Aorta (tissue), 5 donors: ENCODE data around the gene COL4A3. TPM values are rescaled to one million over a fixed set of nuclear protein-coding genes. Genes with fewer than 3 reads are reported as not detected.

Experiments
- ATAC-seq: fragments of 200-7000 bp; cut with Tn5 transposase; one replicate; pipeline ENCODE4 v1.9.1; 2022; ENCODE audit warnings: moderate library complexity; ENCODE audit not compliant: low FRiP score
- DNase-seq, 2 donors: peaks; one replicate each; pipeline ENCODE4 v3.0.0-alpha.2; 2020
- H3K27ac ChIP-seq, 2 donors: one replicate each; pipeline ENCODE4 v1.5.1; 2013; ENCODE audit warnings: low read length in 2 of 2, mild to moderate bottlenecking in 2 of 2, moderate library complexity in 2 of 2, control low read depth in 1 of 2, inconsistent platforms in 1 of 2, low read depth in 1 of 2
- H3K27me3 ChIP-seq, 2 donors: one replicate each; pipeline ENCODE4 v1.6.1; 2013; ENCODE audit warnings: control low read depth in 1 of 2, low read length in 1 of 2, mild to moderate bottlenecking in 1 of 2, moderate library complexity in 1 of 2; ENCODE audit not compliant: insufficient read depth in 2 of 2, control insufficient read depth in 1 of 2
- H3K36me3 ChIP-seq, 2 donors: one replicate each; pipeline ENCODE4 v1.6.1; 2013; ENCODE audit warnings: control low read depth in 1 of 2, low read length in 1 of 2, mild to moderate bottlenecking in 1 of 2; ENCODE audit not compliant: insufficient read depth in 2 of 2, control insufficient read depth in 1 of 2
- H3K4me1 ChIP-seq, 2 donors: one replicate each; pipeline ENCODE4 v1.6.1; 2013; ENCODE audit warnings: low read length in 2 of 2, control low read depth in 1 of 2, mild to moderate bottlenecking in 1 of 2, moderate library complexity in 1 of 2; ENCODE audit not compliant: insufficient read depth in 2 of 2, control insufficient read depth in 1 of 2
- H3K4me3 ChIP-seq, 2 donors: one replicate each; pipeline ENCODE4 v1.5.1; 2013; ENCODE audit warnings: low read length in 2 of 2, control low read depth in 1 of 2, mild to moderate bottlenecking in 1 of 2
- H3K9me3 ChIP-seq: one replicate; pipeline ENCODE4 v1.6.1; 2013; ENCODE audit warnings: mild to moderate bottlenecking, low read length; ENCODE audit not compliant: control insufficient read depth
- whole genome bisulfite sequencing, 2 donors: extraction: QIAGEN DNeasy Blood & Tissue Kit; methylation state at CpG; one replicate each; pipeline ENCODE4 v1.1.7; 2013; 5-methylcytosine and 5-hydroxymethylcytosine counted together
- intact Hi-C, 2 donors: fragments of 100-400 bp; cut with DNase I; formaldehyde crosslinking; loops; one replicate each; pipeline versions ENCODE4 v1.14.2 to v1.15.0; 2022
- polyA plus RNA-seq, 2 donors: library from polyadenylated mRNA; stranded (reverse); fragments of 200-250 nt; gene quantifications; one replicate each; pipeline ENCODE4 v1.2.3, GENCODE V29; 2013
- total RNA-seq, 2 donors: library from RNA; stranded (reverse); fragmentation: NEBNext Ultra II Directional; extraction: Animal tissue kit (Norgen Biotek cat#: 25700); gene quantifications; one replicate each; pipeline ENCODE4 v1.2.1, GENCODE V29; 2021
- donor health status: healthy with polysubstance abuse.
- donor health status: Bipolar disorder and iron deficiency.
- donor health status: DM: no; HTN: no; CAD: no.
- donor health status: DM: no; HTN: no; CAD: no.
- donor health status: DM: yes; HTN: yes; CAD: no.

The COL4A3 gene
- total and polyA plus RNA-seq, 4 donors: 2.8 to 22.7 (median 14.6) TPM

GRCh38 chr2:227237786-227238185 lies 73.4 kb downstream of the COL4A3 start:
- Histone ChIP-seq H3K4me1 (no peaks in the 10 kb centered on the region), H3K27me3 (no peaks in the 10 kb centered on the region), H3K27ac (no peak overlapping the region), H3K9me3 (no peaks in the 10 kb centered on the region), H3K4me3 (no peak overlapping the region), H3K36me3 (no peaks in the 10 kb centered on the region)
- no peak for DNase-seq
- 63 to 69% methylated on average over 5 of the region's 5 CpGs for WGBS, 2 donors
- no peak for ATAC-seq
- intact Hi-C loops: loop anchor here in 1 of 2 donors (2.0 kb wide), 1 partner anchor 107 kb away; no protein-coding TSS in a partner anchor

DNA sequence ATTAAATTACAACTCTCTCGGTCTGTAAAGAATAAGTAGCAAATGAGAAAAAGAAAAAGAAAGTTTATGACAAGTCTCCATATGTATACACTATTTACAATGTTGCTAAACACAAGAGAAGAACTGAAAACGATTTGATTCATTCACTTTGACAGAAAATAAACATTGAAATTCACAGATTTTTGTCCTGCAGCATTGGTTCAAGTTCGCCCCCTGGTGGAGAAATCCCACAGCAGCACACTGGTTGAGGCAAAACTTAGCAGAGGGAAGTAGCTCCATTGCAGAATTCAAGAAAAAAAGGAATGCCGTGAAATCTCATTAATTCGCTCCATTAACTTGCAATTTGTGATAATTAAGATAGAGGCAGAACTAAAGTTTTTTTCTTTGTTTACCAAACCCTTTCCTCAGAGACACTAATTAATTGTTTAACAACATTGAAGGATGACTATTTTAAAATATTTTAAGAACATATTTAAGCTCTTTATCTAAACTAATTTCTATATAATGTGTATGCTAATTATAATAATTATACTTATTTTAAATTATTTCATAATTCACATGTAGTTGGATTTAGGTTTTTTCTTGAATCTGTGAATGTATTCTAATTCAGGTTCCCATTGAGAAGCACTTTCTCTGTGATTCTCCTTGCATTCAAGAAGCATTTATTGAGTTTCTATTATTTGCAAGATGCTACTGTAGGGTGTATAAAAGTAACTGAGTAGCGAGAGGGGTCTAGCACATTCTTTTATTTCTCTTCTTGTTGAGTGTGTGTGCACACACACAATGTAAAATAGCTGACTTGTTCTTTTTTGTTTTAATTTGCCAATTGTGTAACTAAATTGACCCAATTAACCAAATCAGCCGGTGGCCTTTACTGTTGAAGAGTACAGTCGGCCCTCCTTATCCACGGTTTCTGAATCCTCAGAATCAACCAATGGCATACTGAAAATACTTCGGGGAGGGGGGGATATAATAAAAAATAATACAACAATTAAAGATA lies 74.1 kb downstream of the COL4A3 start:
- ATAC-seq: no peak
- intact Hi-C loops: loop anchor here in 1 of 2 donors (2.0 kb wide), 1 partner anchor 108 kb away; no protein-coding TSS in a partner anchor

GRCh38 chr2:227241005-227241404 lies 76.6 kb downstream of the COL4A3 start:
- intact Hi-C loops: no loop called here
- Histone ChIP-seq H3K9me3 (no peaks in the 10 kb centered on the region), H3K27ac (no peak overlapping the region), H3K4me1 (no peaks in the 10 kb centered on the region), H3K36me3 (no peaks in the 10 kb centered on the region), H3K27me3 (no peaks in the 10 kb centered on the region), H3K4me3 (no peak overlapping the region)
- DNase-seq: no peak
- WGBS, 2 donors: 82 to 90% methylated on average over 2 of the region's 2 CpGs
- ATAC-seq: no peak

More for the DNA sequence above, 74.1 kb downstream of the COL4A3 start:
- no peaks in the 10 kb centered on the region for H3K36me3 ChIP-seq
- H3K4me1 ChIP-seq: no peaks in the 10 kb centered on the region
- no peak overlapping the region for H3K27ac ChIP-seq
- H3K4me3 ChIP-seq: no peak overlapping the region
- H3K9me3 ChIP-seq: no peaks in the 10 kb centered on the region
- no peaks in the 10 kb centered on the region for H3K27me3 ChIP-seq
- 35 to 40% methylated on average over 10 of the region's 10 CpGs for WGBS, 2 donors
- DNase-seq: peak; percentile 72 to 86

- Histone ChIP-seq H3K4me1 (no peaks in the 10 kb centered on the region), H3K27me3 (no peaks in the 10 kb centered on the region), H3K36me3 (peaks cover 0 to 3% of the 10 kb centered on the region in 2 donors), H3K9me3 (no peaks in the 10 kb centered on the region), H3K4me3 (no peak overlapping the region), H3K27ac (no peak overlapping the region)
- no peak for ATAC-seq
- WGBS, 2 donors: 84 to 89% methylated on average over 2 of the region's 2 CpGs
- DNase-seq: no peak
- intact Hi-C loops: no loop called here
Measured at GRCh38 chr2:227248876-227249275, 84.5 kb downstream of the COL4A3 start.

GRCh38 chr2:227252831-227253230 lies 88.4 kb downstream of the COL4A3 start:
- H3K27me3 ChIP-seq: no peaks in the 10 kb centered on the region
- 35 to 39% methylated on average over 2 of the region's 2 CpGs for WGBS, 2 donors
- no peaks in the 10 kb centered on the region for H3K9me3 ChIP-seq
- ATAC-seq (no peak), DNase-seq (no peak)
- intact Hi-C loops: no loop called here
- H3K4me1 ChIP-seq: no peaks in the 10 kb centered on the region
- H3K27ac ChIP-seq: no peak overlapping the region
- H3K4me3 ChIP-seq: no peak overlapping the region
- H3K36me3 ChIP-seq: peaks cover 5% of the 10 kb centered on the region in 2 donors

DNA sequence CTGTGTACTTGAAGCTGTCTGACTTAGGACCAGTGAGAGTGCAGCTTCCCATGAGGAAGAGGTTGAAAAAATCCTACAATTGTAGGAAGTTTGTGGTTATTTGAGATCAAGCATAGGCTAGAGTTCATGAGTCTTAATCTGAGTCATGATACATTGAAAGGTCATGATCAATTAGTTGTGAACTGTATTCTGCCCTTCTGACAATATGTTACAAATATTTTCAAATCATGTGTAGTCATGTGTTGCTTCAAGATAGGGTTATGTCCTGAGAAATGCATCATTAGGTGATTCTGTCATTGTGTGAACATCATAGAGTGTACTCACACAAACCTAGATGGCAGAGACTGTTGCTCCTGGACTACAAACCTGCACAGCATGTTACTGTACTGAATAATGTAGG lies 92.2 kb downstream of the COL4A3 start:
- no peaks in the 10 kb centered on the region for H3K9me3 ChIP-seq
- H3K36me3 ChIP-seq: peaks cover 5% of the 10 kb centered on the region in 2 donors
- intact Hi-C loops: no loop called here
- no peak overlapping the region for H3K4me3 ChIP-seq
- ATAC-seq (no peak), DNase-seq (no peak)
- H3K27ac ChIP-seq: no peak overlapping the region
- no peaks in the 10 kb centered on the region for H3K4me1 ChIP-seq
- H3K27me3 ChIP-seq: no peaks in the 10 kb centered on the region

- H3K36me3 ChIP-seq: peaks cover 3 to 5% of the 10 kb centered on the region in 2 donors
- H3K27me3 ChIP-seq: no peaks in the 10 kb centered on the region
- H3K27ac ChIP-seq: no peak overlapping the region
- ATAC-seq (no peak), DNase-seq (no peak)
- WGBS, 2 donors: 89 to 91% methylated on average over 5 of the region's 5 CpGs
- H3K4me3 ChIP-seq: no peak overlapping the region
- no peaks in the 10 kb centered on the region for H3K4me1 ChIP-seq
- no peaks in the 10 kb centered on the region for H3K9me3 ChIP-seq
- intact Hi-C loops: no loop called here
Measured at GRCh38 chr2:227257820-227258219, 93.4 kb downstream of the COL4A3 start.

- peaks cover 1 to 3% of the 10 kb centered on the region in 2 donors for H3K36me3 ChIP-seq
- 91 to 95% methylated on average over 5 of the region's 5 CpGs for WGBS, 2 donors
- intact Hi-C loops: no loop called here
- no peaks in the 10 kb centered on the region for H3K27me3 ChIP-seq
- DNase-seq (no peak), ATAC-seq (no peak)
- no peaks in the 10 kb centered on the region for H3K4me1 ChIP-seq
- no peak overlapping the region for H3K4me3 ChIP-seq
- no peak overlapping the region for H3K27ac ChIP-seq
- H3K9me3 ChIP-seq: no peaks in the 10 kb centered on the region
Measured at GRCh38 chr2:227260041-227260440, 95.6 kb downstream of the COL4A3 start.
